ENCODE data around the gene GCM1. TPM values are rescaled to one million over a fixed set of nuclear protein-coding genes. Genes with fewer than 3 reads are reported as not detected.

Gene GCM1
- total RNA-seq, 1 donor from 2014 or later, result not detected

- Histone ChIP-seq H3K27me3 (ENCODE audit: control insufficient read depth, insufficient read depth, low read length) (no peaks in the 10 kb centered on the region), H3K36me3 (ENCODE audit: control insufficient read depth, insufficient read depth, low read length) (no peaks in the 10 kb centered on the region), H3K4me3 (ENCODE audit: low read depth, low read length) (no peak overlapping the region)
- no peak for TF ChIP-seq CTCF (IDR thresholded peaks at IDR 0.05; ENCODE audit: insufficient read depth, low read length, poor library complexity, severe bottlenecking)
- no peak for DNase-seq (ENCODE audit: low read depth)
Measured at GRCh38 chr6:53124131-53124800, 24.4 kb downstream of the GCM1 start.

- Histone ChIP-seq H3K36me3 (ENCODE audit: control insufficient read depth, insufficient read depth, low read length) (no peaks in the 10 kb centered on the region), H3K27me3 (ENCODE audit: control insufficient read depth, insufficient read depth, low read length) (no peaks in the 10 kb centered on the region), H3K4me3 (ENCODE audit: low read depth, low read length) (no peak overlapping the region)
- TF ChIP-seq CTCF (IDR thresholded peaks at IDR 0.05; ENCODE audit: insufficient read depth, low read length, poor library complexity, severe bottlenecking), result no peak
- DNase-seq (ENCODE audit: low read depth), result no peak
Measured at GRCh38 chr6:53119772-53120409, 28.8 kb downstream of the GCM1 start.

- Histone ChIP-seq H3K36me3 (ENCODE audit: control insufficient read depth, insufficient read depth, low read length) (no peaks in the 10 kb centered on the region), H3K4me3 (ENCODE audit: low read depth, low read length) (no peak overlapping the region), H3K27me3 (ENCODE audit: control insufficient read depth, insufficient read depth, low read length) (no peaks in the 10 kb centered on the region)
- no peak for DNase-seq (ENCODE audit: low read depth)
- TF ChIP-seq CTCF (IDR thresholded peaks at IDR 0.05; ENCODE audit: insufficient read depth, low read length, poor library complexity, severe bottlenecking), result no peak
Measured at GRCh38 chr6:53119349-53119748, 29.3 kb downstream of the GCM1 start.

- no peaks in the 10 kb centered on the region for H3K27me3 ChIP-seq (ENCODE audit: control insufficient read depth, insufficient read depth, low read length)
- H3K4me3 ChIP-seq (ENCODE audit: low read depth, low read length), result no peak overlapping the region
- TF ChIP-seq CTCF (IDR thresholded peaks at IDR 0.05; ENCODE audit: insufficient read depth, low read length, poor library complexity, severe bottlenecking), result no peak
- H3K36me3 ChIP-seq (ENCODE audit: control insufficient read depth, insufficient read depth, low read length), result no peaks in the 10 kb centered on the region
- no peak for DNase-seq (ENCODE audit: low read depth)
Measured at GRCh38 chr6:53115741-53116140, 32.9 kb downstream of the GCM1 start.

GRCh38 chr6:53115113-53115512 is 33.5 kb downstream of the GCM1 start:
- DNase-seq (ENCODE audit: low read depth), result no peak
- Histone ChIP-seq H3K36me3 (ENCODE audit: control insufficient read depth, insufficient read depth, low read length) (no peaks in the 10 kb centered on the region), H3K27me3 (ENCODE audit: control insufficient read depth, insufficient read depth, low read length) (no peaks in the 10 kb centered on the region), H3K4me3 (ENCODE audit: low read depth, low read length) (no peak overlapping the region)
- TF ChIP-seq CTCF (IDR thresholded peaks at IDR 0.05; ENCODE audit: insufficient read depth, low read length, poor library complexity, severe bottlenecking), result no peak

GRCh38 chr6:53113742-53114141 is 34.9 kb downstream of the GCM1 start:
- Histone ChIP-seq H3K27me3 (ENCODE audit: control insufficient read depth, insufficient read depth, low read length) (no peaks in the 10 kb centered on the region), H3K36me3 (ENCODE audit: control insufficient read depth, insufficient read depth, low read length) (no peaks in the 10 kb centered on the region), H3K4me3 (ENCODE audit: low read depth, low read length) (no peak overlapping the region)
- TF ChIP-seq CTCF (IDR thresholded peaks at IDR 0.05; ENCODE audit: insufficient read depth, low read length, poor library complexity, severe bottlenecking), result no peak
- DNase-seq (ENCODE audit: low read depth), result no peak
